Dermis microvascular lymphatic vessel endothelial cell (primary cell): ENCODE data around the gene CABP2. TPM values are rescaled to one million over a fixed set of nuclear protein-coding genes. Genes with fewer than 3 reads are reported as not detected.
"Not testable (repeated sequence)": the region's sequence is repeated elsewhere in the genome, so short reads cannot be mapped to it uniquely, and the experiment has no call there.

Source experiments
- DNase-seq, 2 donors: peaks; one replicate each; pipeline versions ENCODE4 v3.0.0 to v3.0.0-alpha.2; 2010; ENCODE audit warnings: low read depth in 2 of 2
- total RNA-seq: library from RNA; depleted of rRNA; stranded (reverse); fragments of >200 nt; gene quantifications from 2 replicates; pipeline ENCODE4 v1.2.1, GENCODE V29; 2014

CABP2 gene
- total RNA-seq, 1 donor from 2014 or later: not detected

DNA sequence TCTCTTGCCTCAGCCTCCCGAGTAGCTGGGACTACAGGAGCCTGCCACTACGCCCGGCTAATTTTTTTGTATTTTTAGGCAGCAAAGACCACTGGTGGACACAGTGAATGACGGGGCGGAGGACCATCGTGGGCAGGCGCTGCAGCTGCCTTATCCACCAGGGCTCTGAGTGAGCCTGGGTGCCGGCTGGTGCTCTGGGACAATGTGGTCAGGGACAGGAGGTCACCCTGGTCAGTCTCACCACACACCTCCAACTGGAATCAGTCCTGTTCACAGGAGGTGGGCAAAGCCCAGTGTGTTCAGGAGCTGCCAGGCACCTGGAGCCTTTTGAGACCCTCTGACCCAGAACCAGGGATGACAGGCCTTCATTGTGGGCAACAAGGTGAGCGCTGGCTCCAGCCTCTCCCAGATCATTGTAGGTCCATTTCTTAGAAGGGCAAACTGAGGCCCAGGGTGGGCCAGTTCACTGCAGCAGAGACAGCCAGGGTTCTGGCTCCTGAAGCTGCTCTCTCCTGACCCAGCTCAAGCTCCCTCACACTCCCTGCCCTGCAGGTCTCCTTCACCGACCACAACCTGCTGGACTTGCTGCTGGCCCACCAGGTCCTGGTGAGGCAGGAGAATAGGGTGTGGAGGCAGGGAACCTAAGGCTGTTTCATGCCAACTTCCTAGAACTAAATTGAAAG lies 15.7 kb upstream of the CABP2 start:
- DNase-seq: no peak

DNA sequence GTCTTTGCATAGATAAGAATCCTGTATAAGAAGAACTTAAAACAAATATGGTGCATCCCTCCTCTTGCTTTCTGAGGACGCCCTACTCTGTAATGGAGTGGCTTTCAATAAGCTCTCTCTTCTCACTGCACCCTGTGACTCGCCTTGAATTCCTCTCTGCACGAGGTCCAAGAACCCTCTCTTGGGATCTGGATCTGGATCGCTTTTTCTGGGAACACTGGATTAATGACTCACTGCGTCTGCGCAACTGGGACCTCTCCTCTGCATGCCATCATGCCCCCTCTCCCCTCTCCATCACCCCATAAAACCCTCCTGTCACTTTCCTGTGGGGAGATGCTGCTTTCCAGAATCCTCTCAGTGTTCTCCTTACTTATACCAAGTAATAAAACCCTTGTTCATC lies 15.1 kb upstream of the CABP2 start:
- no peak for DNase-seq

DNA sequence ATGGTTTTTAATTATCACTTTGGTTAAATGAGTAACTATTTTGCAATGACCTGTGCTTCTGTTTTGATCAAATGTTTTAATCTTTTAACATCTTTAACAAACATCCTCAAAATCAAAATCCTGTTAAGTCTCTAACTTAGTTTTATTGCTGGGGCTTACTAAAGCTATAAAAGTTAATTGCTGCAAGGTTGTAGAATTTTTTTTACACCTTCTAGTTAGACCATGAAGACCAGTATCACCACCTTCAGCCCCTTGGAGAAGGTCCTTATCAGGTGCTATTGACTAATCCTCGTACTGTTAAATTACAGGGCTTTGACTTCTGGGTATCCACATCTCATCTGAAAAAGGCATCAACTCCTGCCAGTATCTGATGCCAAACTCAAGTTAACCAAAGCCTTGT lies 12.3 kb upstream of the CABP2 start:
- DNase-seq: no peak

DNA sequence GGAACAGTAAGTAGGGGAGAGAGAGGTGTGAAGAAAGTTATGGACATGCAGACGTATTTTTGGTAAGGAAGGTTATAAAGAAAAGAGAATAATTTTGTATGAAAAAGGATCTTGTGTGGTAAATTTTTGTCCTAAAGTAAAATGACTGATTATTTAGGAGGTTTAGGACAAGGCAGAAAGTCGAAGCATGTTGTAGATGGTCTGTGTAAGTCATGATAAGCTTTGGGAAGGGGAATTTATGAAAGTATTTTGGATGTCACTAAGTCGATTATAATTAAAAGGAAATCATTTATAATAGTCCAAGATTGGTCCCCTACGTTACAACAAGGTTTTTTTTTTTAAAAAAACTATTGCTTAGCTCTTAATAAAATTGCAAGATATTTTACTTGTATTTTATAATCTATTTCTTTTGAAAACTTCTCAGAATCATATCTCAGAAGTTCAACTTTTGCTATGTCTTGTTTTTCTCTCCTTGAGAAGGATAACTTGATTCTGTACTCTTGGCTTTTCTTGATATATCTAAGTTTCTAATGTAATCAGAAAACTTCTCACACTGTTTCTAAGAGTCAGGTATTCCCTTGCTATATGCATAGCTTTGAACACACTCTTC lies 10.9 kb upstream of the CABP2 start:
- DNase-seq: no peak

DNA sequence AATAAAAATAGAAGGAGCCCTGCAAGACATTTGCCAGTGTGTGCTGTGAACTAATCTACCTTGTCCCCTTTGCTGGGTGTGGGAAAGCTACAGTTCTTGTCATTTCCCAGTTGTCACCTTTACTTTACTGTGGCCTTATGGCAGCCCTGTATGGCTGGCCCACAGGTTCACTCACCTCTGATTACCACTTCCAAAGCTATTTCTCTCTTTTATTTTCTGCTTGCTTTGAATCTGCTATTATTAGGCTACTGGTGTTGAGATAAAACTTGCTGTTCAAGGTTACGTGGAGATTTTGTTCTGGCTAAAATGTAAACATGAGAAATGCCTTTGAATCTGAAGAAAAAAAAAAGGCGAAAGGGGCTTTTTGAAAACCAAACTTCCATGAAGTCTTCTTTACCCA lies 9.6 kb upstream of the CABP2 start:
- DNase-seq: no peak

DNA sequence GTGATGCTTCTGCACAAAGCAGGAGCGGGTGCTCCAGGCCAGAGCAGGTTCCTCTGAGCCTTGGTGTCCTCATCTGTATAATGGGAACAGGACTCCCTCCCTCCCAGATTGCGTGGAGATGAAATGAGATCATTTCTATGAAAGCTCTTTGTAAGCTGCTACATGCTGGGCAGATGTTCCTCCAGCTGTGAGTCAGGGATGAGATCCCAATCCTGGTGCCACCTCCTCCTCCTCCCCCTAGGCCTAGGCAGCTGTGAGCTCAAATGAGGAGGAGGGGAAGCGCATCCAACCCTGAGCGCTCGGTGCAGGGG lies 7.0 kb upstream of the CABP2 start:
- DNase-seq: no peak

DNA sequence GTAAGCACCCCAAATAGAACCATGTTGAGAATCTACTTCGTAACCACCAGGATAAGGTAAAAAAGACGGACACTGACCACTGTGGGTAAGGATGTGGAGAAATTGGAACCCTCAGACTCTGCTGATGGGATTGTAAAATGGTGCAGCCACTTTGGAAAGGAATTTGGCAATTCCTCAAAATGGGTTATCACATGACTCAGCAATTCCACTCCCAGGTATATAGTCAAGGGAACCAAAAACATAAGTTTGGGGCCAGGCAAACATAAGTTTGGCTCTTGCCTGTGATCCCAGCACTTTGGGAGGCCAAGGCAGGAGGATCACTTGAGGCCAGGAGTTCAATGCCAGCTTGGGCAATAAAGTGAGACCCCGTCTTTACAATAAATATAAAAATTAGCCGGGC lies 5.1 kb upstream of the CABP2 start:
- no peak for DNase-seq

DNA sequence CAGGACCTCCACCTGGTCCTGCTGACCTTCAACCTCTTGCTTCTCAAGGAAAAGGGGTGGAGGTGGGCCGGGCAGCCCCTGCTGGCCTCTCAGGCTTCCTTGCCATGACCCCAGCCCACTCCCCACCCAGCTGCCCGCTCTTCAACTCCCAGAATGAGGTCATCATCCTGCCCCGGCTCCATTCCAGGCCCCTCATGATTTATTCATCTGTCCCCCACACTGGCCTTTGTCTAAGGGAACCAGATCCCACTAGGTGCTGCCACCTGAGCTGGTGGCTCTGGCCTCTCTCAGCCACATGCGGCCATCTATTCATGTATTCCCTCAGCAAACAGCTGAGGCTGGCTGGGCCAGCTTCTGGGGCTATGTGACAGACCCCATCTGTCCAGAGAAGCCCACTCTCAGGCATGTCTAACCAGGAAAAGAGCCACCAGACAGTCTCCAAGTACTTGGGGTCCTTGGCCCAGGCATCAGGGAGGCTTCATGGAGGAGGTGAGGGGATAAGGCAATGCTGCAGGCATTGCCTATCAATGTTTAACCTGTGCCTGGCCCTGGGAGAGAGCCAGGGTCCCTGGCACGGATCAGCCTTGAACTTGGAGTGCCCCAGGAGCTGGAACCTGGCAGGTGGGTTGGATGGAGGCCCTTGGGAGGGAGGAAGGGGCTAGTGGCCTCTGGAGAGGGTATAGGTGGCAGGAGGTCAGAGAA lies 2.2 kb upstream of the CABP2 start:
- no peak for DNase-seq

DNA sequence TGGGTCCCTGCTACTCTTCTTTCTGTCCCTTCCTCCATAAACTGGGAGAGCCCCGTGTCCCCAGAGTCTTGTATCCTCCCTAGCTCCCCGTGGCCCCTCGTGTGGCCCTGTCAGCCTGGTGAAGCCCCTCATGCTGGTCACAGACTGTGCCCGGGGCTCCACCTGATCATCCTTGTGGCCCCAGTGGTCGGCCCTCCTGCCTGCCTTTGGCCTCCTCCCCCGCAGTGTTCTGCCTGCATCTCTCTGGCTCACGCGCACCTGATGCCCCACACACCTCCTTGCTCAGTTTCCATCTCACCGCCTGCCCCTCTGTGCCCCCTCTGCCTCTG lies 1.2 kb upstream of the CABP2 start:
- DNase-seq: no peak

DNA sequence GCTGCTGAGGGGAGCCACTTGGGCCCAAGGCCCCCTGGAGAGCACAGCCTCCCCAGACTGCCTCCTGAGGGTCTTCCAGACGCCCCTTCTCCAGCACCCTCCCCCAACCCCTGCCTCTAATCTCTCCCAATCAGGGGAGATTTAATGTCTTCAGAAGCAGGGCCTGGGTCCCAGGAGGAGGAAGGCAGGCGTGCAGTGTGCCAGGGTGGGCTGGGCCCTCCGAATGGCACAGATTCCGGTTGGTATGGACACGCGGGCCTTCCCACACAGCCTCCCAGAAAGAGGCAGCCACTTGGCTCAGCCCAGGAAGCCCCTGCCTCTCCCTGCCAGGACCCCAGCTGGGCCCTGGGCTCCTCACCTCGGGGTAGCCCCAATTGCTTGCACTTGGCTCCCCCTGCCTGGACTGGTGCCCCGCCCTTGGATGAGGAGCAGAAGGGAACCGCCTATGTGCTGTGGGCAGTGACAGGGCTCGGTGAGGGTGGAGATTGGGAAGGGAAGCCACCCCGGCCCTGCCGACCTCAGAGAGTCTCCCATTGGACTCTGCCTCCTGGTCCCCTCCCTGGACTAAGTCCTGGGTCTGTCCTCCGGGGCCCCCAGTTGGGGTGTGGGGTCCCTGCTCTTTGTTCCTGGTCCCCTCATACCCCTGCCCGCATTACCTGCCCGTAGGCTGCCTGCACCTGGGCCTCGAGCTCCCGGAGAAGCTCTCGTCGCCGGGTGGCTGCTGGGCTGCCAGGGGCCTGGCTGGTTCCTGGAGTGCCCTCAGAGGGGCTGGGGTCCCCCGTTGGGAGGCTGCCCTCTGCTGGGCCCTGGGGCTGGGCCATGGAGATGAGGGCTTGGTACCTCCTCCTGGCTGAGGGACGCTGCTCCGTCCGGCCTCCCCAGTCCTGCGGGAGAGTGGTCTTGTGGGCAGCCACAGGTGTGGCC lies 572 bp upstream of the CABP2 start:
- no peak for DNase-seq

DNA sequence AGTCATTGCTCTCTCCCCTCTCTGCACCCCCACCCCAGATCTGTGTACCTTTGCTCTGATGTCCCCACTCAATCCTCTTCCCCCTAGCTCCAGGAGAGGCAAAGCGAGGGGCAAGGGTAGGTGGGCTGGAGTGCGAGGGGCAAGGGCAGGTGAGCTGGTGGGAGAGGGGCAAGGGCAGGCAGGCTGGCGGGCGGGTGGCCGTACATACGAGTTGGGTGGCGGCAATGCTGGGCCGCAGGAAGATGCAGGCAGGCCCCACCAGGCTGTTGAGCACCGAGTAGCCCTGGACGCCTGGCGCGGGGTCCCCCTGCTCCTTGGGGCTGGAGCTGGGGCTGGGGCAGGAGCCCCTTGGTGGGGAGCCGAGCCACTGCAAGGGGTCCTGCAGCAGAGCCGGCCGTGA lies 908 bp downstream of the CABP2 start:
- no peak for DNase-seq

DNA sequence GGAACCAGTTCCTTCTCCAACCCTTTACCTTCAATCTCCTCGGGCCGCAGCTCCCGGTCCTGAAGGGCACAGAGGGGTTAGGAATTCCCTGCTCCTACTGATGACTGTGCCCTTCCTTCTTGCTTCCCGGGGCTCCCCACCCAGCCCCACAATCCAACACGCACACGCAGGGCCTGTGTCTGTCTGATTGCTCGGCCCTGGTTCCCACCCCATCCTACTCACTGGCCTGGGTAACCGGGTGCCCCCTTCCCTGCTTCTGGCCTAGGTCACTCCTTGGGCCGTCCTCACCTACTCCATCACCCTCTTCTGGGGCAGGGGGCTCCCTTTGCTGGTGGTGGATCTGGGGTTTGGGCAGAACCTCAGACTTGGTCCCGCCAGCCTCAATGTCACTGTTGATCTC lies 1.3 kb downstream of the CABP2 start:
- DNase-seq: no peak

DNA sequence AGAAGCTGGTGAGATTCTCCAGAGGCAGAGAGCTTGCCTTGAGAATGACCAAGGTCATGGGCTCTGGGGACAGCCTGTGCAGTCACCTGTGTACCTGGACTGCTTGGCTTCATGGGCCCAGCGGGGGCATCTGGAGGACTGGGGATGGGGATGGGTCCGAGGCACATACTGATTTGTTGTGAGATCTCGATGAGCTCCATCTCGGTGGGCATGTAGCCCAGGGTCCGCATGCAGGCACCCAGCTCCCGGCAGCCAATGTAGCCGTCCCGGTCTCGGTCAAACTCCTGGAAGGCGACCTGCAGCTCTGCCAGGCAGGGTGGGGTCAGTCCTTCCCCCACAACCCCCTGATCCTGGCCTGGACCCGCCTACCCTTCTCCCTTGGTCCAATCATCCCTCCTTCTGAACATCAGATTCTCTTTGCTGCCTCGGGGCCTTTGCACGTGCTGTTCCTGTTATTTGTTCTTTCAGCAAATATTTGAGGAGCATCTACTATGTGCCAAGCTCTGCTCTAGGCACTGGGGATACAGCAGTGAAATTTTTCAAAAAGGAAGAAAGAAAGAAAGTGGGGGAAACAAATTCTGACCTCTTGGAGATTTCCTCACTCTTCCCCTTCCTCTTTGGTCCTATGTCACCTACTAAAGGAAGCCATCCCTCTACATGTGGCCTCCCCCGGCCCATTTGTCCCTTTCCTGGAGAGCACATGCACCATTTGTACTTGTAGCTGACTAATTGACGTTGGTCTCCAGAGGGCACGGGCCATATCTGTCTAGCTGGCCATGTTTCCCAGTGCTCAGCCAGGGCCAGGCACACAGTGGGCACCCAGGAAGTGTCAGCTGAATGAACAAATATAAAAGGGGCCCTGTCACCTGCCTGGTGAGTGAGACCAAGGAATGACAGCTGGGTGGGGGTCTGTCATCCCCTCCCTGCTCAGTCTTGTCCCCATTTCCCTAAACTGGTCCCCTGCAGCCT lies 2.1 kb downstream of the CABP2 start:
- no peak for DNase-seq

DNA sequence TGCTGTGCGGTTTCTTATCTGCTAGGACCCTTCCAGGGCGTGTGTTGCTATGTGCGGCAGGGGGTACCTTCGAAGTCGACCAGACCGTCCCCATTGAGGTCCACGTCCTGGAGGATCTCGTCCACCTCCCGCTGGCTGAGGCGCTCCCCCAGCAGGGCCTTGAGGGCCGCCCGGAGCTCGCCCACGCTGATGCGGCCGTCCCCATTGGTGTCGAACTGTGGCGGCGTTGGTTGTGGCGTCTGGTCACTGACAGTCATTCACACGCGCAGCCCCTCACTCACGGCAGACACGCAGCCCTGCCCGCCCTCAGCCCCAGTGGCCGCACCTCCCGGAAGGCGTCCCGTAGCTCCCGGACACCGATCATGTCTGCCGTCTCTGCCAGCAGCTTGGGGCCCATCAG lies 3.5 kb downstream of the CABP2 start:
- no peak for DNase-seq

DNA sequence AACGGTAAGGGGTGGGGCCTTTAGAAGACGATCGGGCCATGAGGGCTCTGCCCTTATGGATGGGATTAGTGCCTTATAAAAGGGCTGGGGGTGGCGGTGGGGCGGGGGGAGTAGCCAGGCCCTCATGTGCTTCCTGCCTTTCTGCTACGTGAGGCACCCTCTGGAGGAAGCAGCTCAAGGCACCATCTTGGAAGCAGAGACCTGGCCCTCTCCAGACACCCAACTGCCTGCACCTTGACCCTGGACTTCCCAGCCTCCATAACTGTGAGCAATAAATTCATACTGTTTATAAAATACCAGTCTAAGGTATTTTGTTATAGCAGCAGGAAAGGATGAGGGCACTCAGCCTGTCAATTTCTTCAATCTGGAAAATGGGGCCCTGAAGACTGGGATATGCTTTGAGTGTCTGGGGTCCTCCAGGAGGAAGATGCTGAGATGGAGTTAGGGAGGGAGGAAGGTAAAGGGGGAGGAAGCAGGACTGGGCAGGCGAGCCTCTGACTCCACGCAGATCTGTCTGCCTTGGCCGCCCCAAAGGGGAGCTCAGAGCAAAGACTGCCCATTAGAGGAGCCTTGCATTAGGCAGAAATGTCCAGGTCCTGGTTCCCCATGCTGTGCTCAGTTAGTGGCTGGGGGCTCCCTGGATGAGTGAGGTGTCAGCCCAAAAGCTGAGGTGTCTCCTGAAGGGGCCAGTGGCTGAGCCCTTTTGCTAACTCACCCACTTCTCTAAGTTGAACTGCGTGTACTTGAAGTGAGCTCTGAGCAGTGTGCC lies 5.3 kb downstream of the CABP2 start:
- DNase-seq: no peak

DNA sequence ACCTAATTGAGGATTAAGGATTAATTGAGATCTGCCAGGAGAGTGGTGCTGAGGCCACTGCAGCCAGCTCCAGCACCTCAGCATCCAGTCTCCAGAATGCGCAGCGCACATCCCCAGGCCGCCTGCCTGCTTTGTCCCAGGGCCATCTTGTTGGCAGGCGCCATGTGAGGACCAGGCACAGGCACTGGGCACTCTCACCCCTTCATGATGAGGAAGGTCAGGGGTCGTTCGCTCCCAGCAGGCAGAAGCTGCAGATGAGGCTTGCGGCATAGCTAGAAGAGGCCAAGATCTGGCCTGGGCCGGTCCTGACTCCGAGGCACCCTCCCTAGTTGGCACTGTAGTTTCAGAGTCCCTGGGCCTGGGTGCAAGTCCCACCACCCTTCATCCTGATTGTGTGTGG lies 6.4 kb downstream of the CABP2 start:
- DNase-seq: no peak

DNA sequence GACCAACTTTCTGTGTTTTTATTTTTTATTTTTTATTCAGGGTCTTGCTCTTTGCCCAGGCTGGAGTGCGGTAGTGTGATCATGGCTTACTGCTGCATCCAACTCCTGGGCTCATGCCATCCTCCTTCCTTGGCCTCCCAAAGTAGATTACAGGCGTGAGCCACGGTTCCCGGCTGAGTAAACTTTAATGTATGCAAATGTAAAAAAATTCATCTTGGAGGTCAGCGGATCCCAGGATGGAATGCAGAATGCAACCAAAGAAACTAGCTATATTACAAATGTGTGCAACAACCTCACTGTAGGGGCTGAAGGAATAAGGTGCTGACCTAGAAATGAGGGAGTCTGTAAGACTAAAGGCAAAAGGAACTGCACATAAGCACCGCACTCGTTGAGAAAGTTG lies 9.1 kb downstream of the CABP2 start:
- no peak for DNase-seq

DNA sequence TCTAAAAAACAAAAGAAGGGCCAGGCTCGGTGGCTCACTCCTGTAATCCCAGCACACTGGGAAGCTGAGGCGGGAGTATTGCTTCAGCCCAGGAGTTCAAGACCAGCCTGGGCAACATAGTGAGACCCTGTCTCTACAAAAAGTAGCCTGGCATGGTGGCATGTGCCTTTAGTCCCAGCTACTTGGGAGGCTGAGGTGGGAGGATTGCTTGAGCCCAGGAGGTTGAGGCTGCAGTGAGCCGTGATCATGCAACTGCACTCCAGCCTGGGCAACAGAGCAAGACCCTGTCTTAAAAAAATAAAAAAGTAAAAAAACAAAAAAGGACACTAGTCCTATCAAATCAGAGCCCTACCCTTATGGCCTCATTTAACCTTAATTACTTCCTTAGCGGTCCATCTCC lies 11.7 kb downstream of the CABP2 start:
- not testable (repeated sequence) for DNase-seq

DNA sequence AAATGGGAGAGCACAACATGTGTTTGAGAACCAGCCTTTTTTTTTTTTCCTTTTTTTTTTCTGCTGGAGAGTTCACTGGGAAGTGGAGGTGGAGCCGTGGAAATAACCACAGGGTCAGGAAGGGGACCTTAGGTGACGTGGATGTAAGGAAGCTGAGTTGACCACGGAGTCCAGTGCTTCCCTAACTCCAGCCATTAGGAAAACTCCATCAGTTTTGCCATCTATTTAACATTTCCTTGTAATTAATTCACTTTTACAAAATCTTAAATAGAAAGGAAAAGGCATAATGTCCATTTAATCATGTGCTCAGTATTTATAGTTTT lies 13.3 kb downstream of the CABP2 start:
- DNase-seq: no peak

DNA sequence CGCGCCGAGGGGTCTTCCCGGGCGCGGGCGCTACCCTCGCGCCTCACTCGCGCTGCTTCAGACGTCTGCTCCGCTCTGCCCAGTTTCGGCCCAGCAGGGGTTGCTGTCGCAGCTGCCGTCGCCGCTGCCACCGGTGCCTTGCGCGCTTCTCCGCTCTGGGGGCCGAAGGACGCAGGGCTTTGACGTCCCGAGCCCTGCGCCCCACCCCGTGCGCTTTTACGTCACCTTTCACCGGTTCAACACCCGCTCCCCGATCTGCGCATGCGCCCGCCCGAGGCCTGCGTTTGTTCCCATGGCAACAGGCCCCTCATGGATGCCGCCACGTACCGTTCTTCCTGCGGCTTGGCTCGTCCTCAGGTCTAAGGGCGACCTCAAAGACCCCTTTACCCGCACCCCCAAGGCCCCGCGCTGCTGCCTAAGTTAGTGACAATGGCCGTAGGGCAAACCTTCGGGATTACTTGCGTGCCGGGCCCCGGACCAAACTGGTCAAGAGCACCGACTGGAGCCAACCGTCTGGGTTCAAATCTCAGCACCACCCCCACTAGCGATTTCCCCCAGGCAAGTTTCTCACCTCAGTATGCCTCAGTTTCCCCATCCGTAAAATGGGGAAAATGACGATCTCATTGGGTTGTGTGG lies 14.6 kb downstream of the CABP2 start:
- DNase-seq: peak; percentile 92 to 96
